Measurements from ENCODE around the gene TEX53. TPM values are rescaled to one million over a fixed set of nuclear protein-coding genes. Genes with fewer than 3 reads are reported as not detected.

The TEX53 gene
- total RNA-seq, 1 donor from 2014 or later = not detected

GRCh38 chr9:114612272-114612923 is 45.2 kb downstream of the TEX53 start:
- no peaks in the 10 kb centered on the region for H3K27me3 ChIP-seq (ENCODE audit: control insufficient read depth in 3 of 3, insufficient read depth in 3 of 3, low read length in 3 of 3)
- H3K4me3 ChIP-seq (ENCODE audit: low read length in 3 of 3) = peak overlapping the region; percentile 80 to 85 (median 83)
- peak overlapping the region; percentile 82 for H3K27ac ChIP-seq (ENCODE audit: low read depth, low read length)
- H3K4me1 ChIP-seq (ENCODE audit: control insufficient read depth in 3 of 3, insufficient read depth in 3 of 3, low read length in 3 of 3) = peaks cover 10 to 22% (median 15%) of the 10 kb centered on the region in 3 donors
- H3K36me3 ChIP-seq (ENCODE audit: control insufficient read depth in 3 of 3, insufficient read depth in 3 of 3, low read length in 3 of 3) = no peaks in the 10 kb centered on the region
- peak overlapping the region; percentile 70 to 85 (median 78) for H3K9ac ChIP-seq (ENCODE audit: low read depth in 1 of 3, low read length in 3 of 3)
- no peaks in the 10 kb centered on the region for H3K9me3 ChIP-seq (ENCODE audit: control insufficient read depth in 3 of 3, low read length in 3 of 3)

DNA sequence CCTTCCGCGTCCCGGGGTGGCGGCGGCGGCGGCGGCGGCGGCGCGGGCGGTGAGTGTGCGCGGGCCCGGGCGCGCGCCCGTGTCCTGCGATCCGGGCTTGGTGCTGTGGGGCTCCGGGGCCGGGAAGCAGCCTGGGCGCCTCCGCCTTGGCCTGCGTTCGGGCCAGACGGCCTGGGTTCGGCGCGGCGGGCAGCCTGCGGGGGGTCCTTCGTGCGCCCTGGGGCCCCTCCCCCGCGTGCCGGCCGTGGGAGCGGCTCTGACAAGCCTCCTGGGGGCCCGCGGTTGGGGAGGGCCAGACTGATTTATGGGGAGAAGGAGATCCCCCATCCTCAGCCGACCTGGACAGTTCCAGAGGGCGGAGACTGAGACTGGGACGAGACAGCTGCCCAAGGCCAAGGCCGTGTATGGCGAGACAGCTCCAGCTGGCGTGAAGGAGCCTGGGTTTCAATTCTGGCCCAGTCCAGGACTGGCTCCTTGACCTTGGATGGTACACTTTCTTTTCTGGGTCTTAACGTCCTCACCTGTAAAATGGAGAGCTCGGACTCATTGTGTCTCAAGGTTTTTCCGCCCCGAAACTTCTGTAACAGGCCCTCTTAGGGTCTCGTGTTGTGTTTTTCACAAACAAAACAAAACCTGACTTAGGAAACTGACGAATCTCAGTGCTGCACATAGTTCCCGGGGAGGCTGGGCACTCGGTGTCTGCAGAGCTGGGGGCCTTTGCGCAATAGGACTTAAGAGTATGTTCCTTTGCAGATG is 45.9 kb downstream of the TEX53 start:
- Histone ChIP-seq H3K9ac (ENCODE audit: low read depth in 1 of 3, low read length in 3 of 3) (peak overlapping the region; percentile 70 to 85 (median 78)), H3K9me3 (ENCODE audit: control insufficient read depth in 3 of 3, low read length in 3 of 3) (no peaks in the 10 kb centered on the region), H3K4me3 (ENCODE audit: low read length in 3 of 3) (peak overlapping the region; percentile 80 to 85 (median 83)), H3K4me1 (ENCODE audit: control insufficient read depth in 3 of 3, insufficient read depth in 3 of 3, low read length in 3 of 3) (peaks cover 10 to 22% (median 15%) of the 10 kb centered on the region in 3 donors), H3K27me3 (ENCODE audit: control insufficient read depth in 3 of 3, insufficient read depth in 3 of 3, low read length in 3 of 3) (no peaks in the 10 kb centered on the region), H3K36me3 (ENCODE audit: control insufficient read depth in 3 of 3, insufficient read depth in 3 of 3, low read length in 3 of 3) (no peaks in the 10 kb centered on the region), H3K27ac (ENCODE audit: low read depth, low read length) (peak overlapping the region; percentile 82)

DNA sequence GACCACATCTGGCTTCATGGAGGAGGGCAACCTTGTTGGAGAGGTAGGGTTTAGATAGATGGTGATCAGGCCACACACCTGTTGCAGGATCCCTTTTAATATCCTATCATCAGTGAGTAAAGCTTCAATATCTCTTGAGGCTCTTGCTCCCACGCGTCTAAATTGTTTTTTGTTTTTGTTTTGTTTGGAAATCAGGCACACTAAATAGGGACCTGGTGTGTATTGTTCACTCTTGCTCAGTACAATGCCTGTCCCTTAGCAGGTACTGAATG is 49.1 kb downstream of the TEX53 start:
- no peaks in the 10 kb centered on the region for H3K36me3 ChIP-seq (ENCODE audit: control insufficient read depth in 3 of 3, insufficient read depth in 3 of 3, low read length in 3 of 3)
- H3K4me1 ChIP-seq (ENCODE audit: control insufficient read depth in 3 of 3, insufficient read depth in 3 of 3, low read length in 3 of 3) = peaks cover 10 to 22% (median 15%) of the 10 kb centered on the region in 3 donors
- no peak overlapping the region for H3K27ac ChIP-seq (ENCODE audit: low read depth, low read length)

DNA sequence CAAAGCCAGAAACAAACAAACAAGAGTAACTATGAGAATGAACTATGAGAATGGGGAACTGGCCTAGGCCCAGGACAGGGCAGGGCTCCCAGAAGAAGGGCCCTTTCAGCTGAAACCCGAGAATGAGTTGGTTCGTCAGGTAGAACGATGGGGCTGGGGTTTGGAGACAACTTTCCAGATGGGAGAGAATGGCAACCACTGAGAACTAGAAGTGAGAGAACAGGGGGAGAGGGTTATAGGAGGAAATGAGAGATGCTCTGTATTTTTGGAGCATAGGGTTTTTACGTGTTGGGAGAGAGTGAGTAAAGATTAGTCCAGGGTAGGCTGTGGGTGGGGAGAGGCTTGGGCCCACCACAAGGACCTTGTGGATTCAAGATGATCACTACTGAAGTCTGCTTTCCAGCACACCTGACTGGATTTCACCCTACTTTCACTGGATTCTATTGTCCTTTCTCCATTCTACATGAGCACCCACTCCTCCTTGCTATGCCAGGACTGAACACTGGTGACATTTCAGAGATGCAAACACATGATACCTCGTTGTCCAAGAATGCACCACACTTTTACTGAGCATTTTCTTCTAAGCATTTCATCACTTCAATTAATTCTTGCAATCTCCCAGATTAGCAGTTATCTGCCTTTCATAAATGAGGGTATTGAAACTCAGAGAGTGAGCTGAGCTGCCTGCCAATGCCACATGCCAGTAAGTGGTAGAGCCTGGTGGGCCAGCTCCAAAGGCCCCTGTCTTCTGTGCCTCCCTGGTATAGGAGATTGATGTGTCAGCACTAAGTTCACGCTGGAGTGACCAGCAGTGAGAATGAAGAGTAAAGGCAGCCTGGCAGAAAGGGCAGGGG is 49.7 kb downstream of the TEX53 start:
- Histone ChIP-seq H3K27ac (ENCODE audit: low read depth, low read length) (no peak overlapping the region), H3K4me1 (ENCODE audit: control insufficient read depth in 3 of 3, insufficient read depth in 3 of 3, low read length in 3 of 3) (peaks cover 10 to 20% (median 15%) of the 10 kb centered on the region in 3 donors), H3K27me3 (ENCODE audit: control insufficient read depth in 3 of 3, insufficient read depth in 3 of 3, low read length in 3 of 3) (no peaks in the 10 kb centered on the region), H3K9me3 (ENCODE audit: control insufficient read depth in 3 of 3, low read length in 3 of 3) (no peaks in the 10 kb centered on the region), H3K4me3 (ENCODE audit: low read length in 3 of 3) (no peak overlapping the region), H3K9ac (ENCODE audit: low read depth in 1 of 3, low read length in 3 of 3) (no peak overlapping the region), H3K36me3 (ENCODE audit: control insufficient read depth in 3 of 3, insufficient read depth in 3 of 3, low read length in 3 of 3) (no peaks in the 10 kb centered on the region)

More for the DNA sequence above, 49.1 kb downstream of the TEX53 start:
- Histone ChIP-seq H3K9me3 (ENCODE audit: control insufficient read depth in 3 of 3, low read length in 3 of 3) (no peaks in the 10 kb centered on the region), H3K27me3 (ENCODE audit: control insufficient read depth in 3 of 3, insufficient read depth in 3 of 3, low read length in 3 of 3) (no peaks in the 10 kb centered on the region), H3K9ac (ENCODE audit: low read depth in 1 of 3, low read length in 3 of 3) (no peak overlapping the region), H3K4me3 (ENCODE audit: low read length in 3 of 3) (no peak overlapping the region)

- no peaks in the 10 kb centered on the region for H3K9me3 ChIP-seq (ENCODE audit: control insufficient read depth in 3 of 3, low read length in 3 of 3)
- H3K36me3 ChIP-seq (ENCODE audit: control insufficient read depth in 3 of 3, insufficient read depth in 3 of 3, low read length in 3 of 3) = no peaks in the 10 kb centered on the region
- H3K27me3 ChIP-seq (ENCODE audit: control insufficient read depth in 3 of 3, insufficient read depth in 3 of 3, low read length in 3 of 3) = no peaks in the 10 kb centered on the region
- no peak overlapping the region for H3K9ac ChIP-seq (ENCODE audit: low read depth in 1 of 3, low read length in 3 of 3)
- peaks cover 3 to 8% (median 5%) of the 10 kb centered on the region in 3 donors for H3K4me1 ChIP-seq (ENCODE audit: control insufficient read depth in 3 of 3, insufficient read depth in 3 of 3, low read length in 3 of 3)
- H3K4me3 ChIP-seq (ENCODE audit: low read length in 3 of 3) = no peak overlapping the region
- H3K27ac ChIP-seq (ENCODE audit: low read depth, low read length) = no peak overlapping the region
These were observed 50.9 kb downstream of the TEX53 start for GRCh38 chr9:114606597-114607207.

Small RNAs within 50 kb of the gene (small RNA-seq; reads per million reads assigned to genes)
- not detected for gene RF00019

Other genes starting within 250 kb of the TEX53 start
- 0.52 TPM for gene WHRN, start 152.3 kb downstream of the TEX53 start, total RNA-seq
- gene ATP6V1G1, start 70.0 kb downstream of the TEX53 start, total RNA-seq = 56.9 TPM
- gene TMEM268, start 46.5 kb downstream of the TEX53 start, total RNA-seq = 2.6 TPM
- not detected for gene TEX48, start 24.4 kb upstream of the TEX53 start, total RNA-seq
- 0.52 TPM for gene TNFSF15, start 148.2 kb upstream of the TEX53 start, total RNA-seq

Data from skeletal muscle tissue (tissue), 5 donors.